Measurements from ENCODE around the gene ZNF790.

Gene ZNF790

GRCh38 chr19:36772311-36773222 is 65.6 kb downstream of the ZNF790 start, which contains the start of gene ZNF850:
ZNF850 (minus strand) TSS chr19:36772807; CDS start chr19:36762606, 10,201 bp downstream.
- peak; percentile 80 to 90 for DNase-seq (ENCODE audit: low read depth in 2 of 2)

- DNase-seq (ENCODE audit: low read depth in 2 of 2), result no peak
Observed at GRCh38 chr19:36771261-36772231, 66.6 kb downstream of the ZNF790 start.

All from stimulated activated CD8-positive, alpha-beta memory T cell treated with anti-CD3 and anti-CD28 coated beads, Interleukin-15, amount 100 ng/mL, for 4 hours (primary cell).